Fibroblast of skin of right biceps (primary cell): ENCODE results near the gene DSC3.

Experiments used
- DNase-seq: peaks from one replicate; pipeline ENCODE4 v3.0.0-alpha.2; 2013

DSC3 gene

GRCh38 chr18:30969670-30970170, 72.8 kb downstream of the DSC3 start:
- DNase-seq = no peak

DNA sequence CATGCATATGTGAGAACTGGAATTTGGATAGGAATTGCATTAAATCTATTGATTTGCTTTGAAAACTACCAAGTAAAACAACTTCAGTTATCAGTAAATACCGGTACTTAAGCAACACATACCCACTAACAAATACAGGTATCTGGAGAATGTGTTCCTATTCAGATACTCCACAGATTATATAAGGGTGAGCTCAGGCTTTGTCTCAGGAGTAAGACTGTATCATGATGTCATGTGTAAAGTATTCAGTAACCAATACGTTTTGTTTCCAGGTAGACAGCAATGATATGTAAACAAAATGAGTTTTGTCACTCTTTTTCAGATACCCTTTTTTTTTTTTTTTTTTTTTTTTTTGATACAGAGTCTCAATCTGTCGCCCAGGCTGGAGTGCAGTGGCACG, 74.8 kb downstream of the DSC3 start:
- DNase-seq = no peak

DNA sequence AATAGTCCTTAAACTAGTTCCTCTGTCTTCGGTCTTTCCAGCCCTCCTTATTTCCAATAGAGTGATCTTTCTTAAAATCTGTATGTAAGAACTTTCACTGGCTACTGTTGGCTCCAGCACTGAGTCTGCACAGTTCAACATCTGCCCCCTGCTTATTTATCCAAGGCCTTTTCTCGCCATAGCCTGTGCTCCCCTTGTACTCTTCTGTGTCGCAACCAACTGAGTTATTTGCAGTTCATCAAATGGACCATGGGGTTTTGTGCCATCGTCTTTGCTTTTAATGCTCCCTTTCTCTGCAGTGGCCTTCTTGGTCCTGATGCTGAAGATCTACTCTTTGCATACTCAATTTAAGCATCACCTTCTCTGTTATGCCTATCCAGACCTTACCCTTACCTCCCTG, 77.3 kb downstream of the DSC3 start:
- no peak for DNase-seq

GRCh38 chr18:30960661-30961060, 81.9 kb downstream of the DSC3 start:
- DNase-seq = no peak

- DNase-seq = peak; percentile 0
Measured at GRCh38 chr18:30957066-30957465, 85.5 kb downstream of the DSC3 start.

GRCh38 chr18:30954262-30954661, 88.3 kb downstream of the DSC3 start:
- DNase-seq = no peak

GRCh38 chr18:30945761-30946160, 96.8 kb downstream of the DSC3 start:
- DNase-seq = no peak

GRCh38 chr18:30944773-30945417, 97.6 kb downstream of the DSC3 start:
- no peak for DNase-seq

GRCh38 chr18:30940952-30941539, 101.5 kb downstream of the DSC3 start:
- DNase-seq = no peak
